GM12878 (cell line): ENCODE data around the gene CAPN10.

Experiments
- CTCF ChIP-seq, 3 experiments: IDR thresholded peaks in 2 of 3; conservative IDR thresholded peaks in 1 of 3; 2 replicates each; pipeline ENCODE4 v1.5.1; 2011; ENCODE audit warnings: low read depth in 3 of 3, low read length in 3 of 3, mild to moderate bottlenecking in 3 of 3, control low read depth in 2 of 3, moderate library complexity in 2 of 3, inconsistent platforms in 1 of 3, mixed read lengths in 1 of 3; ENCODE audit not compliant: control insufficient read depth in 2 of 3, insufficient read depth in 1 of 3; ENCODE audit errors: extremely low read depth in 1 of 3
- SMAD5 ChIP-seq: IDR thresholded peaks from 2 replicates; pipeline ENCODE4 v1.6.1; 2016; ENCODE audit warnings: antibody characterized with exemption, low read depth

- TF ChIP-seq SMAD5 (no peak), CTCF (IDR thresholded peaks at IDR 0.05 in 2 of 3, conservative IDR thresholded peaks at IDR 0.05 in 1 of 3; ENCODE audit: control insufficient read depth in 2 of 3, extremely low read depth in 1 of 3, insufficient read depth in 1 of 3, low read depth in 3 of 3, low read length in 3 of 3) (no peak)
Observed at GRCh38 chr2:240646176-240646899, 59.8 kb downstream of the CAPN10 start.
